GM10847 (cell line): ENCODE results near the gene SLC66A2.

ENCODE experiments used
- POLR2A ChIP-seq: IDR thresholded peaks from 2 replicates; pipeline ENCODE4 v1.6.1; 2011; ENCODE audit not compliant: insufficient read length; ENCODE audit errors: extremely low read depth

SLC66A2 gene

GRCh38 chr18:79855147-79855933, 96.1 kb downstream of the SLC66A2 start:
- no peak for TF ChIP-seq POLR2A

GRCh38 chr18:79853993-79854364, 97.5 kb downstream of the SLC66A2 start:
- no peak for TF ChIP-seq POLR2A

GRCh38 chr18:79853303-79853992, 98.0 kb downstream of the SLC66A2 start:
- TF ChIP-seq POLR2A, result no peak

GRCh38 chr18:79852561-79853302, 98.7 kb downstream of the SLC66A2 start:
- no peak for TF ChIP-seq POLR2A
